CD14-positive monocyte (primary cell): ENCODE measurements around the gene HCAR2. TPM values are rescaled to one million over a fixed set of nuclear protein-coding genes. Genes with fewer than 3 reads are reported as not detected.
"Not testable (repeated sequence)": the region's sequence is repeated elsewhere in the genome, so short reads cannot be mapped to it uniquely, and the experiment has no call there.

Experiments used
- DNase-seq, 3 donors: peaks; one replicate each; pipeline ENCODE4 v3.0.0-alpha.2; 2011 to 2022
- H2AFZ ChIP-seq: 2 replicates; pipeline ENCODE4 v1.6.0; 2012; ENCODE audit warnings: mild to moderate bottlenecking, low read depth, low read length, inconsistent platforms; ENCODE audit not compliant: insufficient read depth, poor library complexity, severe bottlenecking
- H3K27ac ChIP-seq, 2 donors: 1 replicate in 1 of 2; 2 replicates in 1 of 2; pipeline ENCODE4 v1.5.1; 2012 to 2013; ENCODE audit warnings: low read length in 2 of 2, control low read depth in 1 of 2, inconsistent platforms in 1 of 2, low read depth in 1 of 2, mild to moderate bottlenecking in 1 of 2
- H3K27me3 ChIP-seq, 2 donors: one replicate each; pipeline versions ENCODE4 v1.6.0 to v1.6.1; 2011 to 2013; ENCODE audit warnings: low read length in 2 of 2; ENCODE audit not compliant: control insufficient read depth in 2 of 2, insufficient read depth in 2 of 2
- H3K36me3 ChIP-seq, 2 donors: replicated peaks in 1 of 2; 1 replicate in 1 of 2; 2 replicates in 1 of 2; pipeline versions ENCODE4 v1.5.1 to v1.6.1; 2012 to 2013; ENCODE audit warnings: low read length in 2 of 2, control low read depth in 1 of 2, inconsistent platforms in 1 of 2, mild to moderate bottlenecking in 1 of 2; ENCODE audit not compliant: insufficient read depth in 2 of 2, control insufficient read depth in 1 of 2
- H3K4me1 ChIP-seq, 2 donors: 1 replicate in 1 of 2; 2 replicates in 1 of 2; pipeline versions ENCODE4 v1.5.1 to v1.6.1; 2012 to 2013; ENCODE audit warnings: low read length in 2 of 2, control low read depth in 1 of 2, inconsistent platforms in 1 of 2, mild to moderate bottlenecking in 1 of 2, moderate library complexity in 1 of 2; ENCODE audit not compliant: insufficient read depth in 2 of 2, control insufficient read depth in 1 of 2
- H3K4me2 ChIP-seq: replicated peaks from 2 replicates; pipeline ENCODE3; 2012; ENCODE audit warnings: low read length, moderate library complexity, mild to moderate bottlenecking; ENCODE audit not compliant: poor library complexity, severe bottlenecking; ENCODE audit errors: extremely low read depth
- H3K4me3 ChIP-seq, 3 experiments: fragments of 200-600 bp in 1 of 3; sonication (generic) in 1 of 3; replicated peaks in 1 of 3; 1 replicate in 2 of 3; 2 replicates in 1 of 3; pipeline ENCODE4 v1.5.1; 2011 to 2013; ENCODE audit warnings: low read length in 3 of 3, mild to moderate bottlenecking in 3 of 3, control low read depth in 2 of 3, low read depth in 2 of 3, inconsistent platforms in 1 of 3, moderate library complexity in 1 of 3
- H3K79me2 ChIP-seq: 2 replicates; pipeline ENCODE4 v1.6.0; 2012; ENCODE audit warnings: mild to moderate bottlenecking, control low read depth, inconsistent platforms, low read length, moderate library complexity; ENCODE audit not compliant: insufficient read depth
- H3K9ac ChIP-seq: 2 replicates; pipeline ENCODE4 v1.6.0; 2017; ENCODE audit warnings: low read length, mild to moderate bottlenecking; ENCODE audit not compliant: insufficient read depth, poor library complexity, severe bottlenecking
- H3K9me3 ChIP-seq, 2 donors: replicated peaks in 1 of 2; 1 replicate in 1 of 2; 2 replicates in 1 of 2; pipeline versions ENCODE4 v1.5.1 to v1.6.1; 2012 to 2013; ENCODE audit warnings: low read length in 2 of 2, control low read depth in 1 of 2; ENCODE audit not compliant: control insufficient read depth in 1 of 2, insufficient read depth in 1 of 2
- H4K20me1 ChIP-seq: 2 replicates; pipeline ENCODE4 v1.6.0; 2012; ENCODE audit warnings: mild to moderate bottlenecking, low read length, control low read depth, moderate library complexity; ENCODE audit not compliant: insufficient read depth
- H3K27ac Mint-ChIP-seq, 7 donors: one replicate each; pipeline ENCODE4 v1.8.0; 2020; ENCODE audit warnings: mild to moderate bottlenecking in 7 of 7, mixed read lengths in 7 of 7, moderate library complexity in 6 of 7, inconsistent platforms in 2 of 7
- H3K27me3 Mint-ChIP-seq, 3 donors: one replicate each; pipeline ENCODE4 v1.8.0; 2021 to 2022; ENCODE audit warnings: low read depth in 3 of 3, mild to moderate bottlenecking in 3 of 3, mixed read lengths in 3 of 3, moderate library complexity in 3 of 3, inconsistent platforms in 1 of 3
- H3K36me3 Mint-ChIP-seq, 2 donors: one replicate each; pipeline ENCODE4 v1.8.0; 2020; ENCODE audit warnings: mixed read lengths in 2 of 2, inconsistent platforms in 1 of 2, mild to moderate bottlenecking in 1 of 2
- H3K4me1 Mint-ChIP-seq: one replicate; pipeline ENCODE4 v1.8.0; 2020; ENCODE audit warnings: mild to moderate bottlenecking, mixed read lengths
- H3K4me3 Mint-ChIP-seq, 2 donors: one replicate each; pipeline ENCODE4 v1.8.0; 2020; ENCODE audit warnings: mild to moderate bottlenecking in 2 of 2, mixed read lengths in 2 of 2, moderate library complexity in 1 of 2
- H3K9me3 Mint-ChIP-seq, 7 donors: one replicate each; pipeline ENCODE4 v1.8.0; 2020 to 2022; ENCODE audit warnings: mixed read lengths in 7 of 7, mild to moderate bottlenecking in 6 of 7, moderate library complexity in 6 of 7, inconsistent platforms in 2 of 7
- CTCF ChIP-seq: fragments of 200-600 bp; IDR thresholded peaks from one replicate; pipeline ENCODE4 v1.8.0; 2022; ENCODE audit warnings: antibody characterized with exemption, mild to moderate bottlenecking
- WGBS: methylation state at CpG from one replicate; pipeline ENCODE4 v1.1.5; 2013; ENCODE audit warnings: missing lambda C conversion rate; ENCODE audit not compliant: insufficient coverage; 5-methylcytosine and 5-hydroxymethylcytosine counted together
- intact Hi-C, 2 donors: fragments of 100-400 bp; cut with micrococcal nuclease; formaldehyde crosslinking; loops; one replicate each; pipeline versions ENCODE4 v1.15.0 to v1.15.1; 2023
- polyA plus RNA-seq, 3 donors: library from polyadenylated mRNA; depleted of rRNA in 1 of 3; unstranded in 2 of 3; stranded (reverse) in 1 of 3; fragments of 300-500 nt in 2 of 3; fragments of >200 nt in 1 of 3; fragmentation: Illumina TruSeq in 2 of 3; gene quantifications; 1 replicate in 2 of 3; 2 replicates in 1 of 3; pipeline ENCODE4 v1.2.3, GENCODE V29; 2012 to 2021

The HCAR2 gene
- polyA plus RNA-seq, 3 donors: 8.1 to 31.2 (median 13.0) TPM

DNA sequence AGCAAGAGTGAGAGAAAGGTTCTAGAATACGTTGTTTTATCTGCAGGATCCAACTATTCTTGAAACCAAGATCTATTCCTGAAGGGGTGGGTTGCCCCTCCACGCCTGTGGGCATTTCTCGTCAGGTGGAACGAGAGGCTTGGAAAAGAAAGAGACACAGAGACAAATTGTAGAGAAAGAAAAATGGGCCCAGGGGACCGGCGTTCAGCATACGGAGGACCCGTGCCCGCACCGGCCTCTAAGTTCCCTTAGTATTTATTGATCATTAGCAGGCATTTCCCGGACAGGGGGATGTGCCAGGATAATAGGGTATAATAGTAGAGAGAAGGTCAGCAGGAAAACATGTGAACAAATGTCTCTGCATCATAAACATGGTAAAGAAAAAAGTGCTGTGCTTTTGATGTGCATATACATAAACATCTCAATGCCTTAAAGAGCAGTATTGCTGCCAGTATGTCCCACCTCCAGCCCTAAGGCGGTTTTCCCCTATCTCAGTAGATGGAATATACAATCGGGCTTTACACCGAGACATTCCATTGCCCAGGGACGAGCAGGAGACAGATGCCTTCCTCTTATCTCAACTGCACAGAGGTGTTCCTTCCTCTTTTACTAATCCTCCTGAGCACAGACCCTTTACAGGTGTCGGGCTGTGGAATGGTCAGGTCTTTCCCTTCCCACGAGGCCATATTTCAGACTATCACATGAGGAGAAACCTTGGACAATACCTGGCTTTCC is 47.8 kb upstream of the HCAR2 start:
- H3K4me2 ChIP-seq, H2AFZ ChIP-seq, H3K27me3 Mint-ChIP-seq, H3K9me3 Mint-ChIP-seq, H4K20me1 ChIP-seq, H3K4me3 Mint-ChIP-seq, H3K27ac ChIP-seq, H3K4me3 ChIP-seq, H3K27me3 ChIP-seq, H3K9ac ChIP-seq, DNase-seq, H3K9me3 ChIP-seq: not testable (repeated sequence)
- peak overlapping the region in 4 of 7 donors; percentile 64 to 92 (median 90) for H3K27ac Mint-ChIP-seq
- peaks cover 18 to 21% of the 10 kb centered on the region in 2 donors for H3K36me3 Mint-ChIP-seq
- Histone ChIP-seq H3K36me3 (peaks cover 14 to 23% of the 10 kb centered on the region in 2 donors), H3K4me1 (peaks cover 27 to 33% of the 10 kb centered on the region in 2 donors), H3K79me2 (peaks cover 19% of the 10 kb centered on the region)
- H3K4me1 Mint-ChIP-seq: peaks cover 33% of the 10 kb centered on the region
- WGBS: 91% methylated on average over 10 of the region's 17 CpGs
- intact Hi-C loops: loop anchor here in 1 of 2 donors (10.0 kb wide), 1 partner anchor 226 kb away; the partner anchor contains the start of genes KNTC1 and RSRC2

DNA sequence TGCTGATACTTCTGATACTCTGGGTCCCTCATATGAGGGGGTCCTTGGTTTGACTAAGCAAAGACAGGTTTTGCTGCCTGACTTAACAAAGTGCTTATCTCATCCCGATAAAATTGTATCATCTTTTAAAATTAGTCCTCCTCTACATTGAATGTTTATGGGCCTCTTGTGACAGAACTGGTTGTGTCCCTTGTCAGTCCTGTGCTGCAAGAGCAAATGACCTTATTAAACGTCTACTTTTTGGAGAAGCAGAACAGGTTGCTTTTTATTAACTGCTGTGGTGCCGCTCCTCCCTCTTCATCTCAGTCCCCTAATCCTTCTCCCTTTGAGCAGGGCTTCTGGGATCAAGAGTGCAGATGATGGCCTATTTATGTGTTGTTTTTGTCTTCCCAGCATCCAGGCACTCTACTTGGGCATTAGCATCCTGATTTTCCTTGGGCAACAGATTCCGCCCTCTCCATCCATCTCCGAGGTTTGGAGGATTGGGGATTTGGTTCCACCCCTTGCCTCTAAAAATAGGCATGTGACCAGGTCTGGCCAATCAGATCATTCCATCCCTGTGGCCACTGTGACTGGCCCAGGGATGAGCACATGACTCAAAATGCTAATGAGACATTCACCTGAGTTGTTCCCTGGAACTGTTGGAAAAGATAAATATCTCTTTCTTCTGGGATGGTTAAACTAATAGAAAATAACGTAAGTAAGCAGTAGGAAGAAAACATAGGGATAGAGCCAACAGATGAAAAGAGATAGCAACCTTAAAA is 46.6 kb upstream of the HCAR2 start:
- no peak overlapping the region for H3K4me3 Mint-ChIP-seq
- Histone ChIP-seq H3K27ac (no peak overlapping the region), H2AFZ (no peak overlapping the region), H3K9me3 (no peaks in the 10 kb centered on the region), H3K4me2 (no peak overlapping the region), H3K36me3 (peaks cover 4 to 11% of the 10 kb centered on the region in 2 donors), H3K9ac (no peak overlapping the region), H4K20me1 (no peaks in the 10 kb centered on the region), H3K4me1 (peaks cover 27 to 34% of the 10 kb centered on the region in 2 donors), H3K79me2 (peaks cover 18% of the 10 kb centered on the region), H3K27me3 (no peaks in the 10 kb centered on the region), H3K4me3 (no peak overlapping the region)
- peaks cover 33% of the 10 kb centered on the region for H3K4me1 Mint-ChIP-seq
- DNase-seq: no peak
- peaks cover 0 to 5% (median 0%) of the 10 kb centered on the region in 7 donors for H3K9me3 Mint-ChIP-seq
- peaks cover 0 to 3% (median 0%) of the 10 kb centered on the region in 3 donors for H3K27me3 Mint-ChIP-seq
- peak overlapping the region in 4 of 7 donors; percentile 20 to 63 (median 39) for H3K27ac Mint-ChIP-seq
- WGBS: 100% methylated on average over 2 of the region's 6 CpGs
- H3K36me3 Mint-ChIP-seq: peaks cover 9 to 10% of the 10 kb centered on the region in 2 donors
- intact Hi-C loops: loop anchor here in 1 of 2 donors (10.0 kb wide), 1 partner anchor 225 kb away; the partner anchor contains the start of genes KNTC1 and RSRC2
- TF ChIP-seq CTCF: no peak
